Activated T-helper 17 cell treated with anti-CD3 and anti-CD28 coated beads, Interleukin-2, amount 50 U/mL, for 72 hours (primary cell): ENCODE results near the gene RNF181. TPM values are rescaled to one million over a fixed set of nuclear protein-coding genes. Genes with fewer than 3 reads are reported as not detected.
"Not testable (repeated sequence)": the region's sequence is repeated elsewhere in the genome, so short reads cannot be mapped to it uniquely, and the experiment has no call there.

Experiments used
- ATAC-seq: fragments of 150-1000 bp; cut with Tn5 transposase; replicated peaks from 2 replicates; pipeline ENCODE4 v1.10.0; 2021; ENCODE audit warnings: mild to moderate bottlenecking, moderate library complexity
- H3K27ac Mint-ChIP-seq: one replicate; pipeline ENCODE4 v1.8.0; 2022; ENCODE audit warnings: mixed read lengths
- H3K27me3 Mint-ChIP-seq: one replicate; pipeline ENCODE4 v1.8.0; 2022; ENCODE audit warnings: mixed read lengths
- H3K36me3 Mint-ChIP-seq: one replicate; pipeline ENCODE4 v1.8.0; 2022; ENCODE audit warnings: low read depth, mild to moderate bottlenecking, mixed read lengths
- H3K4me1 Mint-ChIP-seq: one replicate; pipeline ENCODE4 v1.8.0; 2022; ENCODE audit warnings: mixed read lengths
- H3K4me3 Mint-ChIP-seq: one replicate; pipeline ENCODE4 v1.8.0; 2022; ENCODE audit warnings: mild to moderate bottlenecking, mixed read lengths
- H3K9me3 Mint-ChIP-seq: one replicate; pipeline ENCODE4 v1.8.0; 2022; ENCODE audit warnings: mixed read lengths
- total RNA-seq, 2 donors: library from RNA; stranded (reverse); gene quantifications; one replicate each; pipeline ENCODE4 v1.2.3, GENCODE V29; 2022

RNF181 gene
- total RNA-seq, 2 donors from 2014 or later: 116 to 156 TPM

- Mint-ChIP-seq H3K4me1 (peaks cover 3% of the 10 kb centered on the region), H3K9me3 (no peaks in the 10 kb centered on the region), H3K27me3 (no peaks in the 10 kb centered on the region), H3K36me3 (peaks cover 43% of the 10 kb centered on the region), H3K4me3 (peak overlapping the region; percentile 98), H3K27ac (peak overlapping the region; percentile 98)
- ATAC-seq: peak; percentile 23
These were observed 15.7 kb downstream of the RNF181 start for GRCh38 chr2:85611217-85611704.

GRCh38 chr2:85611705-85612587 lies 16.4 kb downstream of the RNF181 start, which contains the start of gene C2orf68:
TSS of gene C2orf68 (minus strand) at chr2:85612066. CDS start at chr2:85611984, 82 bp downstream.
- Mint-ChIP-seq H3K4me3 (peak within 1 kb of the TSS; percentile 98), H3K9me3 (no peaks in the 10 kb centered on the region), H3K27ac (peak within 1 kb of the TSS; percentile 98)

GRCh38 chr2:85613717-85614515 lies 18.4 kb downstream of the RNF181 start:
- ATAC-seq: no peak
- H3K4me1 Mint-ChIP-seq: peaks cover 1% of the 10 kb centered on the region
- no peaks in the 10 kb centered on the region for H3K27me3 Mint-ChIP-seq
- H3K4me3 Mint-ChIP-seq: peak overlapping the region; percentile 98
- H3K9me3 Mint-ChIP-seq: no peaks in the 10 kb centered on the region
- peaks cover 37% of the 10 kb centered on the region for H3K36me3 Mint-ChIP-seq
- no peak overlapping the region for H3K27ac Mint-ChIP-seq

More at GRCh38 chr2:85611705-85612587, 16.4 kb downstream of the RNF181 start, which contains the start of gene C2orf68:
- Mint-ChIP-seq H3K4me1 (peaks cover 3% of the 10 kb centered on the region), H3K27me3 (no peaks in the 10 kb centered on the region), H3K36me3 (peaks cover 38% of the 10 kb centered on the region)
- peak; percentile 82 for ATAC-seq

DNA sequence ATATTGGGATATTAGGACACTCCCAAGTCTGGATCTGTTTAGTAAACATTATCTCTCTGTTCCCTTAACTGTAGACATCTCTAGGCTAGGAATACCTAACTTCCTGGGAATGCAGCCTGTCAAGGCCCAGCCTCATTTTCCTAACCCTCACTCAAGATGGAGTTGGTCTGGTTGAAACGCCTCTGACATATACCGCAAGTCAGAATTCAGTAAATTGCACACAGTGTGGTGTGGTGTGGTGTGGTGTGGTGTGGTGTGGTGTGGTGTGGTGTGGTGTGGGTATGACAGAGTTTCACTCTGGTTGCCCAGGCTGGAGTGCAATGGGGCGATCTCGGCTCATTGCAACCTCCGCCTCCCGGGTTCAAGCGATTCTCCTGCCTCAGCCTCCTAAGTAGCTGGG lies 19.2 kb downstream of the RNF181 start:
- not testable (repeated sequence) for H3K9me3 Mint-ChIP-seq, ATAC-seq, H3K27me3 Mint-ChIP-seq, H3K27ac Mint-ChIP-seq, H3K4me1 Mint-ChIP-seq
- H3K4me3 Mint-ChIP-seq: peak overlapping the region; percentile 95
- peaks cover 36% of the 10 kb centered on the region for H3K36me3 Mint-ChIP-seq

DNA sequence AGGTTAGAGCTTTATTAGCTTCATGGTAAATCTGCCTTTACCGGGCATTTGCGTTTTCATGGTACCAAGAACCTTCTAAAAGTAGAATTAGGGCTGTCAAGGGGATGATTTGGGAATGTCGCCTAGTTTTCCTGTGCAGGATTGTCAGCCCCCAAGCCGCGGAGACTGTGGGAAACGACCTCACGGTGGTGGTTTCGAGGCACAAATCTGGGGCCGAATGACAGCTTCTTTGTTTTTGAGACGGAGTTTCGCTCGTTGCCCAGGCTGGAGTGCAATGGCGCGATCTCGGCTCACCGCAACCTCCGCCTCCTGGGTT lies 19.8 kb downstream of the RNF181 start:
- Mint-ChIP-seq H3K9me3 (no peaks in the 10 kb centered on the region), H3K4me3 (peak overlapping the region; percentile 95), H3K4me1 (peaks cover 5% of the 10 kb centered on the region), H3K36me3 (peaks cover 32% of the 10 kb centered on the region), H3K27me3 (no peaks in the 10 kb centered on the region), H3K27ac (no peak overlapping the region)
- no peak for ATAC-seq

DNA sequence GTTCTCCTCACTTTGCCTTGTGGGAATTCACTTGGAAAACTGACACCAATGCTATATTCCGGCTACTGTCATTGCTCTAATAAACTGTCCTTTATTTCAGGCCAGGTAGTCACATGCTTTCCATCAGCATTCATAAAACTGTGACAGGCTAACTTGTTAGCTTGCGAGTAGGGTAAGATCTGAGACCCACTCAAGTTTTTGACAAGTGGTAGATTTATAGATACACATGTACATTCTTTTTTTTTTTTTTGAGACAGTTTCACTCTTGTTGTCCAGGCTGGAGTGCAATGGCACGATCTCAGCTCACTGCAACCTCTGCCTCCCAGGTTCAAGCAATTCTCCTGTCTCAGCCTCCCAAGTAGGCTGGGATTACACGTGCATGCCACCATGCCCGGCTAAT lies 22.2 kb downstream of the RNF181 start:
- H3K36me3 Mint-ChIP-seq: peaks cover 54% of the 10 kb centered on the region
- not testable (repeated sequence) for H3K4me1 Mint-ChIP-seq, ATAC-seq, H3K9me3 Mint-ChIP-seq, H3K27me3 Mint-ChIP-seq
- peak overlapping the region; percentile 96 for H3K27ac Mint-ChIP-seq
- H3K4me3 Mint-ChIP-seq: peak overlapping the region; percentile 95

- no peak overlapping the region for H3K4me3 Mint-ChIP-seq
- no peak overlapping the region for H3K27ac Mint-ChIP-seq
- H3K27me3 Mint-ChIP-seq: no peaks in the 10 kb centered on the region
- H3K4me1 Mint-ChIP-seq: peaks cover 9% of the 10 kb centered on the region
- no peak for ATAC-seq
- no peaks in the 10 kb centered on the region for H3K9me3 Mint-ChIP-seq
- peaks cover 73% of the 10 kb centered on the region for H3K36me3 Mint-ChIP-seq
These were observed 24.1 kb downstream of the RNF181 start for GRCh38 chr2:85619617-85620016.

GRCh38 chr2:85621338-85621737 lies 25.8 kb downstream of the RNF181 start:
- H3K4me1 Mint-ChIP-seq: peaks cover 9% of the 10 kb centered on the region

GRCh38 chr2:85623991-85624390 lies 28.4 kb downstream of the RNF181 start:
- no peak overlapping the region for H3K4me3 Mint-ChIP-seq
- H3K27ac Mint-ChIP-seq: no peak overlapping the region
- peaks cover 95% of the 10 kb centered on the region for H3K36me3 Mint-ChIP-seq
- H3K9me3 Mint-ChIP-seq: no peaks in the 10 kb centered on the region
- H3K27me3 Mint-ChIP-seq: no peaks in the 10 kb centered on the region
- peaks cover 7% of the 10 kb centered on the region for H3K4me1 Mint-ChIP-seq
- no peak for ATAC-seq

More at GRCh38 chr2:85621338-85621737, 25.8 kb downstream of the RNF181 start:
- Mint-ChIP-seq H3K9me3 (no peaks in the 10 kb centered on the region), H3K36me3 (peaks cover 85% of the 10 kb centered on the region), H3K27ac (no peak overlapping the region), H3K27me3 (no peaks in the 10 kb centered on the region), H3K4me3 (no peak overlapping the region)
- ATAC-seq: no peak

DNA sequence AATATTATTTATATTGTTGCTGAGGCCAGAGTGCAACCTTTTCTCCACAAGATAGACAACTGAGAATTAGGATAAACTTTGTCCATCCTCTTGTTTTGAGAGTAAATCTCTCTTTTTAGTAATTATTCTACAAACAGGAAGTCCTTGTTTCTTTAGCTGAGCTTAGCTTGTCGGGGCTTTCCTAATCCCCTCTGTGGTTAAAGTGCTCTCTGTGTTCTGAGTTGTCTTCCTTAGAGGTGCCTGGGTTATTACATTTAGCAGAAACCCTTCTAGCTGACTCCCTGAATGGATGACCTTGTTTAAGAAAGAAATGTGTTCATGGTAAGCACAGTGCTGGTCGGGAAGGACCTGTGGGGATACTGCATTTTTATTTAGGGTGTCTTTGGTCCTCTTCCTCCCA lies 33.1 kb downstream of the RNF181 start:
- Mint-ChIP-seq H3K4me1 (no peaks in the 10 kb centered on the region), H3K4me3 (peak overlapping the region; percentile 6), H3K27ac (peak overlapping the region; percentile 72), H3K9me3 (no peaks in the 10 kb centered on the region), H3K27me3 (no peaks in the 10 kb centered on the region), H3K36me3 (peaks cover 100% of the 10 kb centered on the region)
- ATAC-seq: peak; percentile 84

- peaks cover 100% of the 10 kb centered on the region for H3K36me3 Mint-ChIP-seq
These were observed 35.8 kb downstream of the RNF181 start for GRCh38 chr2:85631316-85631715.

GRCh38 chr2:85635011-85635410 lies 39.5 kb downstream of the RNF181 start:
- no peaks in the 10 kb centered on the region for H3K27me3 Mint-ChIP-seq
- peaks cover 6% of the 10 kb centered on the region for H3K4me1 Mint-ChIP-seq
- H3K4me3 Mint-ChIP-seq: no peak overlapping the region
- no peaks in the 10 kb centered on the region for H3K9me3 Mint-ChIP-seq
- peak overlapping the region; percentile 0 for H3K27ac Mint-ChIP-seq
- ATAC-seq: no peak
- H3K36me3 Mint-ChIP-seq: peaks cover 100% of the 10 kb centered on the region

More at GRCh38 chr2:85631316-85631715, 35.8 kb downstream of the RNF181 start:
- no peak overlapping the region for H3K4me3 Mint-ChIP-seq
- H3K4me1 Mint-ChIP-seq: no peaks in the 10 kb centered on the region
- H3K27me3 Mint-ChIP-seq: no peaks in the 10 kb centered on the region
- no peak for ATAC-seq
- H3K9me3 Mint-ChIP-seq: no peaks in the 10 kb centered on the region
- no peak overlapping the region for H3K27ac Mint-ChIP-seq

DNA sequence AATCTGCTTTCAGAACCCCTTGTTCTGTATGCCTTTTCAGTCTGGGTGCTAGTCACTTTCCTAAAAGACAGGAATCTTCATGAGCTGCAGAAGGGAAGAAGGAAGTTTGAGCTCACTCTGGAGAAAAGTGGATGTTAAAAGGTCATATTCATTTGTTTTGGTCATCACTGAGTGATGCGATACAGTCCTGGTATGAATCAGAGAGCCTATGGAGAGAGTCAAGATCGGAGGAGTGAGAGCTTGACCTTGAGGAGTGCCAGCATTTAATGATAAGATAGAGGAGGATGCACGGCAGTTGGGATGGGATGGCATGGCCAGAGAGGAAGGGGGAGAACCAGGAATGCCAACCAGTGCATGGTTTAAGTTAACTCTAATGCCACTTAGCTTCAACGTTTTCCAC lies 40.1 kb downstream of the RNF181 start:
- Mint-ChIP-seq H3K27me3 (no peaks in the 10 kb centered on the region), H3K36me3 (peaks cover 100% of the 10 kb centered on the region), H3K27ac (peak overlapping the region; percentile 3), H3K4me1 (peaks cover 6% of the 10 kb centered on the region), H3K4me3 (no peak overlapping the region), H3K9me3 (no peaks in the 10 kb centered on the region)
- no peak for ATAC-seq

GRCh38 chr2:85642725-85643124 lies 47.2 kb downstream of the RNF181 start:
- Mint-ChIP-seq H3K36me3 (peaks cover 100% of the 10 kb centered on the region), H3K27ac (peak overlapping the region; percentile 75), H3K4me1 (peaks cover 4% of the 10 kb centered on the region), H3K27me3 (no peaks in the 10 kb centered on the region), H3K9me3 (no peaks in the 10 kb centered on the region), H3K4me3 (peak overlapping the region; percentile 34)
- peak; percentile 98 for ATAC-seq
